SK-N-MC (cell line): Measurements from ENCODE around the gene KLHL6.
"Not testable (repeated sequence)": the region's sequence is repeated elsewhere in the genome, so short reads cannot be mapped to it uniquely, and the experiment has no call there.

Experiments
- DNase-seq: peaks from one replicate; pipeline ENCODE4 v3.0.0-alpha.2; 2011; ENCODE audit warnings: low read depth, low spot score
- H3K27ac ChIP-seq: fragments of 200-600 bp; sonication (generic); 2 replicates; pipeline ENCODE4 v1.5.1; 2016; ENCODE audit warnings: mixed run types
- H3K36me3 ChIP-seq: fragments of 200-600 bp; sonication (generic); 2 replicates; pipeline ENCODE4 v1.6.1; 2017; ENCODE audit warnings: antibody characterized with exemption, low read length, mixed read lengths; ENCODE audit not compliant: insufficient read depth
- H3K4me3 ChIP-seq: fragments of 200-600 bp; sonication (generic); 2 replicates; pipeline ENCODE4 v1.5.1; 2016
- H3K9ac ChIP-seq: fragments of 200-600 bp; sonication (generic); 2 replicates; pipeline ENCODE4 v1.8.0; 2017; ENCODE audit warnings: mixed run types, mixed read lengths; ENCODE audit not compliant: insufficient read length
- H3K9me3 ChIP-seq: fragments of 200-600 bp; sonication (generic); 2 replicates; pipeline ENCODE4 v1.6.1; 2017; ENCODE audit warnings: low read depth, mild to moderate bottlenecking, antibody characterized with exemption, low read length, moderate library complexity, mixed read lengths
- EZH2 ChIP-seq: fragments of 200-600 bp; sonication (generic); IDR thresholded peaks from one replicate; pipeline ENCODE4 v1.6.1; 2017; ENCODE audit warnings: antibody characterized with exemption
- FOXP2 ChIP-seq: optimal IDR thresholded peaks from 2 replicates; pipeline ENCODE3; 2011; ENCODE audit warnings: mild to moderate bottlenecking, moderate library complexity; ENCODE audit not compliant: insufficient read depth; ENCODE audit errors: extremely low read length, control extremely low read depth
- POLR2AphosphoS5 ChIP-seq: IDR thresholded peaks from 2 replicates; pipeline ENCODE4 v1.6.1; 2012; ENCODE audit warnings: mild to moderate bottlenecking, low read depth, low read length, borderline replicate concordance

Gene KLHL6

DNA sequence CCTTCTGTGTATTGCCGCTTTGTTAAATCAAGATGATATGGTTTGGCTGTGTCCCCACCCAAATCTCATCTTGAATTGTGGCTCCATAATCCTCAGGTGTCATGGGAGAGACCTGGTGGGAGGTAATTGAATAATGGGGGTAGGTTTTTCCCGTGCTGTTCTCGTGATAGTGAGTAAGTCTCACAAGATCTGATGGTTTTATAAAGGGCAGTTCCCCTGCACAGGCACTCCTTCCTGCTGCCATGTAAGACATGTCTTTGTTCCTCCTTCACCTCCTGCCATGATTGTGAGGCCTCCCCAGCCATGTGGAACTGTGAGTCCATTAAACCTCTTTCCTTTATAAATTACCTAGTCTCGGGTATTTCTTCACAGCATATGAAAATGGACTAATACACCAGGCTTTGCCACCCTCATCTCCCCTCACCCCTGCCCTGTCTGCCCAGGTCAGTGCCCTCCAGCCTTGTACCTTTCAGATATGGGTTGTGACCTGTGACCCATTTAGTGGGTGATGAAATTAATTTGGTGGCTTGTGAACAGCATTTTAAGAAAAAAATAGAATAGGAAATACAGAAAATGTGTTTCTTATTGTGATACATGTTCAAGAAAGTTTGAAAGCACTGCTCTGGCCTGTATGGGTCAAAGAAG is 71.0 kb downstream of the KLHL6 start:
- Histone ChIP-seq H3K9ac (no peak overlapping the region), H3K27ac (no peak overlapping the region), H3K36me3 (no peaks in the 10 kb centered on the region), H3K9me3 (no peaks in the 10 kb centered on the region), H3K4me3 (no peak overlapping the region)
- DNase-seq: no peak
- TF ChIP-seq POLR2AphosphoS5 (no peak), FOXP2 (no peak), EZH2 (no peak)

GRCh38 chr3:183481582-183481981 is 73.9 kb downstream of the KLHL6 start:
- DNase-seq: no peak
- Histone ChIP-seq H3K36me3 (no peaks in the 10 kb centered on the region), H3K9ac (no peak overlapping the region), H3K27ac (no peak overlapping the region), H3K4me3 (no peak overlapping the region), H3K9me3 (no peaks in the 10 kb centered on the region)
- TF ChIP-seq POLR2AphosphoS5 (no peak), EZH2 (no peak), FOXP2 (no peak)

GRCh38 chr3:183478501-183478900 is 77.0 kb downstream of the KLHL6 start:
- no peak for TF ChIP-seq POLR2AphosphoS5
- TF ChIP-seq EZH2: no peak
- no peak for TF ChIP-seq FOXP2
- DNase-seq: no peak
- H3K4me3 ChIP-seq: no peak overlapping the region
- H3K36me3 ChIP-seq: no peaks in the 10 kb centered on the region
- H3K9me3 ChIP-seq: no peaks in the 10 kb centered on the region
- H3K9ac ChIP-seq: no peak overlapping the region
- no peak overlapping the region for H3K27ac ChIP-seq

- no peak overlapping the region for H3K9ac ChIP-seq
- H3K4me3 ChIP-seq: no peak overlapping the region
- H3K9me3 ChIP-seq: no peaks in the 10 kb centered on the region
- TF ChIP-seq FOXP2 (no peak), POLR2AphosphoS5 (no peak), EZH2 (no peak)
- no peak overlapping the region for H3K27ac ChIP-seq
- DNase-seq: no peak
- no peaks in the 10 kb centered on the region for H3K36me3 ChIP-seq
These were observed 77.6 kb downstream of the KLHL6 start for GRCh38 chr3:183477801-183478456.

- not testable (repeated sequence) for H3K27ac ChIP-seq, H3K4me3 ChIP-seq, H3K9ac ChIP-seq, H3K9me3 ChIP-seq, DNase-seq, H3K36me3 ChIP-seq
These were observed 79.7 kb downstream of the KLHL6 start for GRCh38 chr3:183475764-183476162.

DNA sequence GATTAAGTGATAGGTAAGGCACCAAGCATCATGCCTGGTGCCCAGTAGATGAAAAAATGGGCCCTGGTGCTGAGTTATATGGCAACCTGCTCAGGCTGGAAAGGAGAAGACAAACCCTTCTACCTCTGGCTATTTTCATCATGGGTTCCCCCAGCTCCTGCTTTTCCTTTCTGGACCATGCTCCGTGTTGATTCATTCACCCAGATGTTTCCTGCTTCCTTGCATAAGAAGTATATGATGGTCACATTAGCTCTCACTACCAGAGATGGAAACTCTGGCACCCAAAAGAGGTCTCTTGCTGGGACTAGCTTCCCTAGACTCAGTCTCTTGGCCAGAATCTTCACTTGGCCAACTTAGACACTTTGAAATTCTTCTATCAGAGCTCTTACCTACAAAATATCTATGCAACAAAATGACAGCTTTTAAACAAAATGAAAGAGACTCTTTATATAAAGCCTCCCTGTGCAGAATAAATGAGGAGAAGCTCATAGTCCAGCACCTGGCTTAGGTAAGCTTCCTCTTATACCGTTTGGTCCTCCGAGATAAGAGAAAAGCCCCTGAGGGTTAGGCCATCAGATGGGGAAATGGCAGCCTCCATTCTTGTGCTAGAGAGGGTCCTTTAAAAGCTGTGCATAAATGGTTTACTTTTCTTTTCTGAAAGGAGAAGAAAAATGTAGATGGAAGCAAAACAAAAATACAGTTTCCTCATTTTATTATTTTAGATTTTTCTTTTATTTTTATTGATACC is 80.3 kb downstream of the KLHL6 start:
- H3K27ac ChIP-seq: no peak overlapping the region
- H3K4me3 ChIP-seq: no peak overlapping the region
- no peaks in the 10 kb centered on the region for H3K36me3 ChIP-seq
- H3K9me3 ChIP-seq: no peaks in the 10 kb centered on the region
- TF ChIP-seq EZH2 (no peak), POLR2AphosphoS5 (no peak)
- no peak for DNase-seq
- no peak overlapping the region for H3K9ac ChIP-seq

- no peak for TF ChIP-seq POLR2AphosphoS5
- no peak for TF ChIP-seq EZH2
- no peak for TF ChIP-seq FOXP2
- no peaks in the 10 kb centered on the region for H3K9me3 ChIP-seq
- H3K27ac ChIP-seq: no peak overlapping the region
- no peaks in the 10 kb centered on the region for H3K36me3 ChIP-seq
- H3K9ac ChIP-seq: no peak overlapping the region
- no peak overlapping the region for H3K4me3 ChIP-seq
- DNase-seq: no peak
These were observed 81.5 kb downstream of the KLHL6 start for GRCh38 chr3:183473969-183474368.

- Histone ChIP-seq H3K9ac (no peak overlapping the region), H3K36me3 (no peaks in the 10 kb centered on the region), H3K27ac (no peak overlapping the region), H3K4me3 (no peak overlapping the region), H3K9me3 (no peaks in the 10 kb centered on the region)
- no peak for DNase-seq
- TF ChIP-seq EZH2 (no peak), POLR2AphosphoS5 (no peak), FOXP2 (no peak)
These were observed 83.4 kb downstream of the KLHL6 start for GRCh38 chr3:183472155-183472554.
